ENCODE data around the gene LGR4. TPM values are rescaled to one million over a fixed set of nuclear protein-coding genes. Genes with fewer than 3 reads are reported as not detected.
"Not testable (repeated sequence)": the region's sequence is repeated elsewhere in the genome, so short reads cannot be mapped to it uniquely, and the experiment has no call there.

The LGR4 gene
- total RNA-seq, 2 experiments from 2014 or later, result 0.29 to 0.42 TPM

GRCh38 chr11:27356624-27357222 lies 115.9 kb downstream of the LGR4 start:
- DNase-seq (no peak), ATAC-seq (no peak)
- Mint-ChIP-seq H3K9me3 (ENCODE audit: low read depth) (no peaks in the 10 kb centered on the region), H3K27ac (no peak overlapping the region), H3K36me3 (peaks cover 7% of the 10 kb centered on the region), H3K4me3 (no peak overlapping the region), H3K27me3 (no peaks in the 10 kb centered on the region), H3K4me1 (peaks cover 19% of the 10 kb centered on the region)
- CTCF ChIA-PET, result no interaction called here

- H3K36me3 Mint-ChIP-seq, result peaks cover 9% of the 10 kb centered on the region
- H3K9me3 Mint-ChIP-seq (ENCODE audit: low read depth), result no peaks in the 10 kb centered on the region
- ATAC-seq (no peak), DNase-seq (no peak)
- H3K4me3 Mint-ChIP-seq, result no peak overlapping the region
- no peak overlapping the region for H3K27ac Mint-ChIP-seq
- no peaks in the 10 kb centered on the region for H3K27me3 Mint-ChIP-seq
- CTCF ChIA-PET, result no interaction called here
- H3K4me1 Mint-ChIP-seq, result peaks cover 8% of the 10 kb centered on the region
Measured at GRCh38 chr11:27355575-27356104, 117.0 kb downstream of the LGR4 start.

GRCh38 chr11:27354359-27354965 lies 118.1 kb downstream of the LGR4 start:
- no peak overlapping the region for H3K4me3 Mint-ChIP-seq
- no peaks in the 10 kb centered on the region for H3K9me3 Mint-ChIP-seq (ENCODE audit: low read depth)
- no peak for DNase-seq
- ATAC-seq, result no peak
- peaks cover 7% of the 10 kb centered on the region for H3K4me1 Mint-ChIP-seq
- CTCF ChIA-PET, result interaction anchor here (0.9 kb wide), 1 partner anchor 9 kb away, joined by 3 read pairs; the partner anchor contains the start of gene CCDC34
- H3K27me3 Mint-ChIP-seq, result no peaks in the 10 kb centered on the region
- peaks cover 14% of the 10 kb centered on the region for H3K36me3 Mint-ChIP-seq
- no peak overlapping the region for H3K27ac Mint-ChIP-seq

- DNase-seq (no peak), ATAC-seq (no peak)
- CTCF ChIA-PET, result interaction anchor here (0.9 kb wide), 1 partner anchor 9 kb away, joined by 3 read pairs; the partner anchor contains the start of gene CCDC34
Measured at GRCh38 chr11:27353593-27354358, 118.8 kb downstream of the LGR4 start.

GRCh38 chr11:27352781-27353180 lies 119.8 kb downstream of the LGR4 start:
- Mint-ChIP-seq H3K36me3 (peaks cover 12% of the 10 kb centered on the region), H3K4me3 (no peak overlapping the region)
- CTCF ChIA-PET, result no interaction called here

More at GRCh38 chr11:27353593-27354358, 118.8 kb downstream of the LGR4 start:
- H3K4me1 Mint-ChIP-seq, result peaks cover 5% of the 10 kb centered on the region
- H3K27ac Mint-ChIP-seq, result no peak overlapping the region
- no peak overlapping the region for H3K4me3 Mint-ChIP-seq
- H3K36me3 Mint-ChIP-seq, result peaks cover 11% of the 10 kb centered on the region
- no peaks in the 10 kb centered on the region for H3K9me3 Mint-ChIP-seq (ENCODE audit: low read depth)
- H3K27me3 Mint-ChIP-seq, result no peaks in the 10 kb centered on the region

GRCh38 chr11:27350511-27350910 lies 122.1 kb downstream of the LGR4 start:
- H3K36me3 Mint-ChIP-seq, result peaks cover 14% of the 10 kb centered on the region
- DNase-seq (no peak), ATAC-seq (no peak)
- H3K4me1 Mint-ChIP-seq, result peaks cover 2% of the 10 kb centered on the region
- H3K9me3 Mint-ChIP-seq (ENCODE audit: low read depth), result no peaks in the 10 kb centered on the region
- CTCF ChIA-PET, result no interaction called here
- no peaks in the 10 kb centered on the region for H3K27me3 Mint-ChIP-seq
- no peak overlapping the region for H3K27ac Mint-ChIP-seq
- H3K4me3 Mint-ChIP-seq, result no peak overlapping the region

More at GRCh38 chr11:27352781-27353180, 119.8 kb downstream of the LGR4 start:
- ATAC-seq (no peak), DNase-seq (no peak)
- peaks cover 2% of the 10 kb centered on the region for H3K4me1 Mint-ChIP-seq
- H3K27me3 Mint-ChIP-seq, result no peaks in the 10 kb centered on the region
- no peak overlapping the region for H3K27ac Mint-ChIP-seq
- H3K9me3 Mint-ChIP-seq (ENCODE audit: low read depth), result no peaks in the 10 kb centered on the region

- Mint-ChIP-seq H3K27ac (no peak overlapping the region), H3K36me3 (peaks cover 16% of the 10 kb centered on the region), H3K27me3 (no peaks in the 10 kb centered on the region), H3K9me3 (ENCODE audit: low read depth) (no peaks in the 10 kb centered on the region), H3K4me3 (no peak overlapping the region), H3K4me1 (peaks cover 2% of the 10 kb centered on the region)
- CTCF ChIA-PET, result no interaction called here
- no peak for DNase-seq
- no peak for ATAC-seq
Measured at GRCh38 chr11:27349919-27350318, 122.7 kb downstream of the LGR4 start.

GRCh38 chr11:27348340-27348873 lies 124.2 kb downstream of the LGR4 start:
- CTCF ChIA-PET, result no interaction called here
- Mint-ChIP-seq H3K27me3 (no peaks in the 10 kb centered on the region), H3K9me3 (ENCODE audit: low read depth) (no peaks in the 10 kb centered on the region), H3K27ac (no peak overlapping the region), H3K36me3 (peaks cover 16% of the 10 kb centered on the region), H3K4me1 (no peaks in the 10 kb centered on the region), H3K4me3 (no peak overlapping the region)
- no peak for DNase-seq
- ATAC-seq, result no peak

- ATAC-seq (no peak), DNase-seq (no peak)
- Mint-ChIP-seq H3K27ac (no peak overlapping the region), H3K9me3 (ENCODE audit: low read depth) (no peaks in the 10 kb centered on the region), H3K36me3 (peaks cover 14% of the 10 kb centered on the region), H3K27me3 (no peaks in the 10 kb centered on the region), H3K4me1 (no peaks in the 10 kb centered on the region), H3K4me3 (no peak overlapping the region)
- CTCF ChIA-PET, result no interaction called here
Measured at GRCh38 chr11:27347359-27348339, 124.9 kb downstream of the LGR4 start.

GRCh38 chr11:27339941-27340340 lies 132.6 kb downstream of the LGR4 start:
- H3K4me3 Mint-ChIP-seq, result no peak overlapping the region
- no peak for ATAC-seq
- peaks cover 9% of the 10 kb centered on the region for H3K36me3 Mint-ChIP-seq
- no peaks in the 10 kb centered on the region for H3K4me1 Mint-ChIP-seq
- no peak overlapping the region for H3K27ac Mint-ChIP-seq
- CTCF ChIA-PET, result no interaction called here
- H3K9me3 Mint-ChIP-seq (ENCODE audit: low read depth), result no peaks in the 10 kb centered on the region
- H3K27me3 Mint-ChIP-seq, result no peaks in the 10 kb centered on the region
- DNase-seq, result no peak

- ATAC-seq; CTCF ChIA-PET; DNase-seq; H3K27ac Mint-ChIP-seq; H3K4me3 Mint-ChIP-seq; H3K27me3 Mint-ChIP-seq; H3K4me1 Mint-ChIP-seq; H3K9me3 Mint-ChIP-seq (ENCODE audit: low read depth): not testable (repeated sequence)
- peaks cover 14% of the 10 kb centered on the region for H3K36me3 Mint-ChIP-seq
Measured at GRCh38 chr11:27334764-27335163, 137.8 kb downstream of the LGR4 start.

GRCh38 chr11:27331981-27332380 lies 140.6 kb downstream of the LGR4 start:
- no peak for DNase-seq
- H3K9me3 Mint-ChIP-seq (ENCODE audit: low read depth), result no peaks in the 10 kb centered on the region
- H3K4me3 Mint-ChIP-seq, result no peak overlapping the region
- H3K27me3 Mint-ChIP-seq, result no peaks in the 10 kb centered on the region
- H3K4me1 Mint-ChIP-seq, result no peaks in the 10 kb centered on the region
- CTCF ChIA-PET, result no interaction called here
- no peak overlapping the region for H3K27ac Mint-ChIP-seq
- ATAC-seq, result no peak
- peaks cover 13% of the 10 kb centered on the region for H3K36me3 Mint-ChIP-seq
